HAP-1 (cell line): Measurements from ENCODE around the gene CIC.
A peak's percentile ranks its signal among the peaks of the same experiment; 100 is the strongest.

Experiments
- DNase-seq, 2 experiments: peaks; one replicate each; pipeline ENCODE4 v3.0.0-alpha.2; 2016 to 2020; ENCODE audit warnings: low spot score in 2 of 2
- H3K27me3 ChIP-seq: fragments of 250-450 bp; sonication (Bioruptor Pico); 2 replicates; pipeline ENCODE4 v1.5.1; 2020; ENCODE audit warnings: low read depth, mild to moderate bottlenecking, moderate library complexity
- H3K36me3 ChIP-seq: fragments of 250-450 bp; sonication (Bioruptor Pico); replicated peaks from 2 replicates; pipeline ENCODE4 v1.5.1; 2020; ENCODE audit warnings: mild to moderate bottlenecking
- H3K4me1 ChIP-seq: fragments of 250-450 bp; sonication (Bioruptor Pico); 2 replicates; pipeline ENCODE4 v1.5.1; 2020; ENCODE audit warnings: mild to moderate bottlenecking
- H3K4me3 ChIP-seq: fragments of 250-450 bp; sonication (Bioruptor Pico); 2 replicates; pipeline ENCODE4 v1.5.1; 2020; ENCODE audit warnings: mild to moderate bottlenecking, moderate library complexity
- H3K9me3 ChIP-seq: fragments of 250-450 bp; sonication (Bioruptor Pico); 2 replicates; pipeline ENCODE4 v1.5.1; 2020; ENCODE audit warnings: mild to moderate bottlenecking, moderate library complexity
- in situ Hi-C: fragments of 300-500 bp; cut with MboI; formaldehyde crosslinking; loops from 3 replicates; pipeline ENCODE4 v1.14.3; 2020; ENCODE audit warnings: low sequenced_read_pairs, inconsistent platforms, mixed read lengths

Gene CIC

DNA sequence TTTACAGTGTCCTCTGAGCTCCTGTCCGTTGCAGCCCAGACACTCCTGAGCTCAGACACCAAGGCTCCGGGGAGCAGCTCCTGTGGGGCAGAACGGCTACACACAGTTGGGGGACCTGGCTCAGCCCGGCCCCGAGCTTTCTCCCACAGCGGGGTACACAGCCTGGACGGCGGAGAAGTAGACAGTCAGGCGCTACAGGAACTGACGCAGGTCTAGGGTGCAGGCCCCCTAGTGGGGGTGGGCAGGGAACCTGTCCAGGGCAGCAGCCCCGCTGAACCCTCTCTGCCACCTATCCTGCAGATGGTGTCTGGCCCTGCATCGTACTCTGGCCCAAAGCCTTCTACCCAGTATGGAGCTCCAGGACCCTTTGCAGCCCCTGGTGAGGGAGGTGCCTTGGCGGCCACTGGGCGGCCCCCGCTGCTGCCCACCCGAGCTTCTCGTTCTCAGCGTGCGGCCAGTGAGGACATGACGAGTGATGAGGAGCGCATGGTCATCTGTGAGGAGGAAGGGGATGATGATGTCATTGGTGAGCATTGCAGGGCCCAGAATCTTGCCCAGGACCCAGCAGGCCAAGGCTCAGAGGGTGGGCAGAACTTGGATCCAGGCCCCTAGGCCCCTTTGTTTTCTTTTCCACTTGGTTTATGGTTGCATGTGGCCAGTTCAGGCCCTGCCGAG, 20.0 kb downstream of the CIC start:
- Histone ChIP-seq H3K9me3 (no peaks in the 10 kb centered on the region), H3K4me3 (no peak overlapping the region), H3K36me3 (peaks cover 68% of the 10 kb centered on the region), H3K4me1 (peaks cover 12% of the 10 kb centered on the region), H3K27me3 (no peaks in the 10 kb centered on the region)
- DNase-seq: no peak
- in situ Hi-C loops: no loop called here

DNA sequence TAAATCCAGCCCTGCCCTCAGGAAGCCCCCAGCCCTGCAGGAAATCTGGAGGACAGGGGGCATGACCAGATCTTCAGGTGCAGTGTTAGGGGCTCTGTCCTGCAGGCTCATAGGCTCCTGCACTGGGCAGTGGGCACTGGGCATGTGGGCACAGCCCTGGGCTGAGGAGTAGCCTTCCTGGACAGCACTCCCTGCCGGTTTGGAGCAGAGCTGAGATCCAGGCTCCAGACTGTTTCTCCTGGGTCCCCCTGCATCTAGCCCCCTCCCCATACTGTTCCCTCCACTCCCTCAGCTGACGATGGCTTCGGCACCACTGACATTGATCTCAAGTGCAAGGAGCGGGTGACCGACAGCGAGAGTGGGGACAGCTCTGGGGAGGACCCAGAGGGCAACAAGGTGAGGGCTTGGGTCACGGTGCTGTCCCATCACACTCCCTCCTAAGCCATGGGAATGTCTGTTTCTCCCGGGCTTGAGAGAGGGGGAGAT, 20.5 kb downstream of the CIC start:
- Histone ChIP-seq H3K9me3 (no peaks in the 10 kb centered on the region), H3K4me1 (peaks cover 12% of the 10 kb centered on the region), H3K36me3 (peaks cover 73% of the 10 kb centered on the region), H3K4me3 (no peak overlapping the region), H3K27me3 (no peaks in the 10 kb centered on the region)
- no peak for DNase-seq
- in situ Hi-C loops: no loop called here

DNA sequence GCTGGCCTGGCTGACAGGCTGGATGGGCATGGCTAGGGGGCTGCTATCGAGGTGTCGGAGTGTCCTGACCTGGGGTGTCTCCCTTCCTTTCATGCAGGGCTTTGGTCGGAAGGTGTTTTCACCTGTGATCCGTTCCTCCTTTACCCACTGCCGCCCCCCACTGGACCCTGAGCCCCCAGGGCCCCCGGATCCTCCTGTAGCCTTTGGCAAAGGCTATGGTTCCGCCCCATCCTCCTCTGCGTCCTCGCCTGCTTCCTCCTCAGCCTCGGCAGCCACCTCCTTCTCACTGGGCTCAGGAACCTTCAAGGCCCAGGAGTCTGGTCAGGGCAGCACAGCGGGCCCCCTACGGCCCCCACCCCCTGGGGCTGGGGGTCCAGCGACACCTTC, 21.1 kb downstream of the CIC start:
- Histone ChIP-seq H3K9me3 (no peaks in the 10 kb centered on the region), H3K4me1 (peaks cover 8% of the 10 kb centered on the region), H3K4me3 (no peak overlapping the region), H3K27me3 (no peaks in the 10 kb centered on the region), H3K36me3 (peaks cover 74% of the 10 kb centered on the region)
- in situ Hi-C loops: no loop called here
- no peak for DNase-seq

DNA sequence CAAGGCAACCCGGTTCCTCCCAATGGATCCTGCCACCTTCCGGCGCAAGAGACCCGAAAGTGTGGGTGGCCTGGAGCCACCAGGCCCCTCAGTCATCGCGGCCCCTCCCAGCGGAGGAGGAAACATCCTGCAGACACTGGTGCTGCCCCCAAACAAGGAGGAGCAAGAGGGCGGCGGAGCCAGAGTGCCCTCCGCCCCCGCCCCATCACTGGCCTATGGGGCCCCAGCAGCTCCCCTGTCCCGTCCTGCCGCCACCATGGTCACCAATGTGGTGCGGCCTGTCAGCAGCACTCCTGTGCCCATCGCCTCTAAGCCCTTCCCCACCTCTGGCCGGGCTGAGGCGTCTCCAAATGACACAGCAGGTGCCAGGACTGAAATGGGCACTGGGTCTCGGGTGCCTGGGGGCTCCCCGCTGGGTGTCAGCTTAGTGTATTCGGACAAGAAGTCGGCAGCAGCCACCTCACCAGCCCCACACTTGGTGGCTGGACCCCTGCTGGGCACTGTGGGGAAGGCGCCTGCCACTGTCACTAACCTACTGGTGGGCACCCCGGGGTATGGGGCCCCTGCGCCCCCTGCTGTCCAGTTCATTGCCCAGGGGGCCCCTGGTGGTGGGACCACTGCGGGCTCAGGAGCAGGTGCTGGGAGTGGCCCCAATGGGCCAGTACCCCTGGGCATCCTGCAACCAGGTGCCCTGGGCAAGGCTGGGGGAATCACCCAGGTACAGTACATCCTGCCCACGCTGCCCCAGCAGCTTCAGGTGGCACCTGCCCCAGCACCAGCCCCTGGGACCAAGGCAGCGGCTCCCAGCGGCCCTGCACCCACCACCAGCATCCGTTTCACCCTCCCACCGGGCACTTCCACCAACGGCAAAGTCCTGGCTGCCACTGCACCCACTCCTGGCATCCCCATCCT, 21.7 kb downstream of the CIC start:
- peak in 1 of 2 experiments; percentile 72 for DNase-seq
- Histone ChIP-seq H3K36me3 (peaks cover 74% of the 10 kb centered on the region), H3K9me3 (no peaks in the 10 kb centered on the region), H3K27me3 (no peaks in the 10 kb centered on the region), H3K4me1 (peaks cover 1% of the 10 kb centered on the region), H3K4me3 (no peak overlapping the region)
- in situ Hi-C loops: no loop called here

- Histone ChIP-seq H3K27me3 (no peaks in the 10 kb centered on the region), H3K4me3 (no peak overlapping the region), H3K9me3 (no peaks in the 10 kb centered on the region), H3K4me1 (no peaks in the 10 kb centered on the region), H3K36me3 (peaks cover 74% of the 10 kb centered on the region)
- in situ Hi-C loops: no loop called here
- no peak for DNase-seq
Observed at GRCh38 chr19:42291435-42291810, 22.4 kb downstream of the CIC start.

DNA sequence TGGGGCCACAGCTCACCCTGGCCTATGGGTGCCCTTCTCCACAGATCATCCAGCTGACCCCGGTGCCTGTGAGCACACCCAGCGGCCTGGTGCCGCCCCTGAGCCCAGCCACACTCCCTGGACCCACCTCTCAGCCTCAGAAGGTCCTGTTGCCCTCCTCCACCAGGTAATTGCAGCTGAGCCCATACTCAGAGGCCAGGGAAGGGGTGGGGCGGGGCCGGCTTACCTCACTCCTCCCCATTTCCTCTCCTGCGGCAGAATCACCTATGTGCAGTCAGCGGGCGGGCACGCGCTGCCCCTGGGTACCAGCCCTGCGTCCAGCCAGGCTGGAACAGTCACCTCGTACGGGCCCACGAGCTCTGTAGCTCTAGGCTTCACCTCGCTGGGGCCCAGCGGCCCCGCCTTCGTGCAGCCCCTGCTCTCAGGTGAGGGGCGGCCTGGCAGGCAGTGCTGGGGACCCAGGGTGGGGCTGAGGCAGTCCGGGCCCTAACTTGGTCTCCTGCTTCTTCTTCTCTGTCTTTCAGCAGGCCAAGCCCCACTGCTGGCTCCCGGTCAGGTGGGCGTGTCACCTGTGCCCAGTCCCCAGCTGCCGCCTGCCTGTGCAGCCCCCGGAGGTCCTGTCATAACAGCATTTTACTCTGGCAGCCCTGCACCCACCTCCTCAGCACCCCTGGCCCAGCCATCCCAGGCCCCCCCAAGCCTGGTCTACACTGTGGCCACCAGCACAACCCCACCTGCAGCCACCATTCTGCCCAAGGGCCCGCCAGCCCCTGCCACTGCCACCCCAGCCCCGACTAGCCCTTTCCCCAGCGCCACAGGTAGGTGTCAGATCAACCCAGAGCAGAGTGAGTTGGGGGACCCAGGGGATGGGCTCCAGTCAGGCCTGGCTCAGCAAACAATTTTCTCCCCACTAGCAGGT, 23.2 kb downstream of the CIC start:
- in situ Hi-C loops: no loop called here

GRCh38 chr19:42292963-42293362, 23.9 kb downstream of the CIC start:
- H3K9me3 ChIP-seq: no peaks in the 10 kb centered on the region
- in situ Hi-C loops: no loop called here
- H3K4me3 ChIP-seq: no peak overlapping the region
- H3K27me3 ChIP-seq: no peaks in the 10 kb centered on the region
- H3K36me3 ChIP-seq: peaks cover 68% of the 10 kb centered on the region
- no peak for DNase-seq
- H3K4me1 ChIP-seq: no peaks in the 10 kb centered on the region

More for the DNA sequence above, 23.2 kb downstream of the CIC start:
- DNase-seq: no peak
- H3K4me3 ChIP-seq: no peak overlapping the region
- H3K27me3 ChIP-seq: no peaks in the 10 kb centered on the region
- no peaks in the 10 kb centered on the region for H3K4me1 ChIP-seq
- H3K9me3 ChIP-seq: no peaks in the 10 kb centered on the region
- peaks cover 74% of the 10 kb centered on the region for H3K36me3 ChIP-seq

- no peaks in the 10 kb centered on the region for H3K27me3 ChIP-seq
- DNase-seq: no peak
- peaks cover 64% of the 10 kb centered on the region for H3K36me3 ChIP-seq
- no peaks in the 10 kb centered on the region for H3K9me3 ChIP-seq
- in situ Hi-C loops: no loop called here
- no peak overlapping the region for H3K4me3 ChIP-seq
- no peaks in the 10 kb centered on the region for H3K4me1 ChIP-seq
Observed at GRCh38 chr19:42293540-42293939, 24.5 kb downstream of the CIC start.

GRCh38 chr19:42293948-42294347, 24.9 kb downstream of the CIC start:
- peaks cover 62% of the 10 kb centered on the region for H3K36me3 ChIP-seq
- in situ Hi-C loops: no loop called here
- no peak overlapping the region for H3K4me3 ChIP-seq
- H3K4me1 ChIP-seq: no peaks in the 10 kb centered on the region
- no peaks in the 10 kb centered on the region for H3K9me3 ChIP-seq
- H3K27me3 ChIP-seq: no peaks in the 10 kb centered on the region
- no peak for DNase-seq

DNA sequence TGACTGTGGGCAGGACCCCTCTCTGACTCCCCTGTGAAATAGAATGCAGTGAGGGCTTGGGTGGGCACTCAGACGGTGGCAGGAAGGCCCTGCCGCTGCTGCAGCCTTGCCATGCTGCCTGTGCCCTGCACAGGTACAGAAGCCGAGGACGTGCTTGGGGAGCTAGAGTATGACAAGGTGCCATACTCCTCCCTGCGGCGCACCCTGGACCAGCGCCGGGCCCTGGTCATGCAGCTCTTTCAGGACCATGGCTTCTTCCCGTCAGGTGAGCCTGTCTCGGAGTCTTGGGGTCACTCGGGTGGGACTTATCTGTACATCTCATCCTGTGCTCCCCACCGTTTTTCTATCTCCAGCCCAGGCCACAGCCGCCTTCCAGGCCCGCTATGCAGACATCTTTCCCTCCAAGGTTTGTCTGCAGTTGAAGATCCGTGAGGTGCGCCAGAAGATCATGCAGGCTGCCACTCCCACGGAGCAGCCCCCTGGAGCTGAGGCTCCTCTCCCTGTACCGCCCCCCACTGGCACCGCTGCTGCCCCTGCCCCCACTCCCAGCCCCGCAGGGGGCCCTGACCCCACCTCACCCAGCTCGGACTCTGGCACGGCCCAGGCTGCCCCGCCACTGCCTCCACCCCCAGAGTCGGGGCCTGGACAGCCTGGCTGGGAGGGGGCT, 25.6 kb downstream of the CIC start:
- H3K4me1 ChIP-seq: no peaks in the 10 kb centered on the region
- peaks cover 57% of the 10 kb centered on the region for H3K36me3 ChIP-seq
- no peak for DNase-seq
- H3K27me3 ChIP-seq: no peaks in the 10 kb centered on the region
- no peak overlapping the region for H3K4me3 ChIP-seq
- in situ Hi-C loops: no loop called here
- no peaks in the 10 kb centered on the region for H3K9me3 ChIP-seq

DNA sequence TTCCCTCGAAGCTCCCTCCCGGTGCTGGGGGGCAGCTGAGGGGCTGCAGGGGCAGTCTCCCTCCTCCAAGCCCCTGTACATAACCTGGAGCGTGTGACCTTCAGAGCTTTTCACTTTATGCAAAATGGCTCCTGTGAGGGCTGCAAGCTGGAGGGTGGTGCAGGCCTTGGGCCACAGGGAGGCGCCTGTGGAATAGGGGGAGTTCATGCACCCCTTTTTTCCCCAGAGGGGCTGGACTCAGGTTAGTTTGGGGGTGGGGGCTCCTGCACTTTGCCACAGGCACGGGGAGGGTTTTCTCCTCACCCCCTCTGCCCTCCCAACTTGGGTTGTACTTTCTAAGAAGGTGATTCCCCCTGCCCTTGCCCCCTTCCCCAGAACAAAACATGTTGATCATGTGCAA, 26.3 kb downstream of the CIC start:
- no peak for DNase-seq
- H3K9me3 ChIP-seq: no peaks in the 10 kb centered on the region
- no peaks in the 10 kb centered on the region for H3K27me3 ChIP-seq
- no peak overlapping the region for H3K4me3 ChIP-seq
- H3K36me3 ChIP-seq: peaks cover 54% of the 10 kb centered on the region
- no peaks in the 10 kb centered on the region for H3K4me1 ChIP-seq
- in situ Hi-C loops: no loop called here

- H3K27me3 ChIP-seq: no peaks in the 10 kb centered on the region
- H3K4me1 ChIP-seq: no peaks in the 10 kb centered on the region
- no peak overlapping the region for H3K4me3 ChIP-seq
- peaks cover 48% of the 10 kb centered on the region for H3K36me3 ChIP-seq
- peak; percentile 61 to 94 for DNase-seq
- in situ Hi-C loops: no loop called here
- H3K9me3 ChIP-seq: no peaks in the 10 kb centered on the region
Observed at GRCh38 chr19:42295831-42296525, 26.9 kb downstream of the CIC start.

- H3K36me3 ChIP-seq: peaks cover 37% of the 10 kb centered on the region
- DNase-seq: no peak
- no peaks in the 10 kb centered on the region for H3K9me3 ChIP-seq
- H3K4me3 ChIP-seq: no peak overlapping the region
- peaks cover 5% of the 10 kb centered on the region; the same call in 1 of the 2 replicates for H3K4me1 ChIP-seq
- in situ Hi-C loops: no loop called here
- H3K27me3 ChIP-seq: no peaks in the 10 kb centered on the region
Observed at GRCh38 chr19:42297039-42297438, 28.0 kb downstream of the CIC start.
